Measurements from ENCODE around the gene ITK.

Gene ITK

GRCh38 chr5:157180374-157181264 lies at the start of gene ITK:
TSS of gene ITK (plus strand) at chr5:157180840. CDS start at chr5:157180978, 138 bp downstream.
- DNase-seq, result no peak
- Histone ChIP-seq H3K4me1 (no peaks in the 10 kb centered on the region), H3K36me3 (no peaks in the 10 kb centered on the region), H3K4me3 (no peak within 1 kb of the TSS), H3K27me3 (peaks cover 0 to 9% of the 10 kb centered on the region in 2 donors), H3K27ac (no peak within 1 kb of the TSS), H3K9me3 (no peaks in the 10 kb centered on the region)
- intact Hi-C loops (cut with DNase I; ENCODE audit: low total_unique reads), result no loop called here
- no peak for TF ChIP-seq CTCF (IDR thresholded peaks at IDR 0.05)

GRCh38 chr5:157130925-157131324 lies 49.7 kb upstream of the ITK start:
- Histone ChIP-seq H3K27me3 (no peaks in the 10 kb centered on the region), H3K9me3 (no peaks in the 10 kb centered on the region), H3K4me1 (no peaks in the 10 kb centered on the region), H3K4me3 (no peak overlapping the region), H3K36me3 (peaks cover 0 to 6% (median 0%) of the 10 kb centered on the region in 3 donors), H3K27ac (no peak overlapping the region)
- TF ChIP-seq CTCF (IDR thresholded peaks at IDR 0.05), result no peak
- intact Hi-C loops (cut with DNase I; ENCODE audit: low total_unique reads), result no loop called here
- DNase-seq, result no peak

- Histone ChIP-seq H3K4me3 (no peak overlapping the region), H3K36me3 (peaks cover 0 to 14% (median 3%) of the 10 kb centered on the region in 3 donors), H3K4me1 (no peaks in the 10 kb centered on the region), H3K9me3 (no peaks in the 10 kb centered on the region), H3K27me3 (no peaks in the 10 kb centered on the region), H3K27ac (no peak overlapping the region)
- DNase-seq, result no peak
- intact Hi-C loops (cut with DNase I; ENCODE audit: low total_unique reads), result no loop called here
- no peak for TF ChIP-seq CTCF (IDR thresholded peaks at IDR 0.05)
Measured at GRCh38 chr5:157132281-157132612, 48.4 kb upstream of the ITK start.

- no peak for DNase-seq
- no peak for TF ChIP-seq CTCF (IDR thresholded peaks at IDR 0.05)
- intact Hi-C loops (cut with DNase I; ENCODE audit: low total_unique reads), result no loop called here
- Histone ChIP-seq H3K4me1 (peaks cover 0 to 12% (median 11%) of the 10 kb centered on the region in 4 donors), H3K9me3 (no peaks in the 10 kb centered on the region), H3K36me3 (peaks cover 10 to 37% (median 13%) of the 10 kb centered on the region in 3 donors), H3K4me3 (no peak overlapping the region), H3K27me3 (no peaks in the 10 kb centered on the region), H3K27ac (no peak overlapping the region)
Measured at GRCh38 chr5:157137691-157138090, 42.9 kb upstream of the ITK start.

GRCh38 chr5:157142317-157143126 lies 38.1 kb upstream of the ITK start, which contains the start of gene MED7:
TSS of gene MED7 (minus strand) at chr5:157142865. CDS start at chr5:157139431, 3,434 bp downstream.
- no peak for TF ChIP-seq CTCF (IDR thresholded peaks at IDR 0.05)
- Histone ChIP-seq H3K36me3 (peaks cover 8 to 20% (median 10%) of the 10 kb centered on the region in 3 donors), H3K4me3 (peak within 1 kb of the TSS; percentile 83 to 96), H3K27me3 (no peaks in the 10 kb centered on the region), H3K9me3 (no peaks in the 10 kb centered on the region), H3K27ac (peak within 1 kb of the TSS; percentile 84 to 92), H3K4me1 (peaks cover 0 to 17% (median 12%) of the 10 kb centered on the region in 4 donors)
- peak; percentile 95 to 97 for DNase-seq
- intact Hi-C loops (cut with DNase I; ENCODE audit: low total_unique reads), result no loop called here

Data from tibial artery (tissue), 4 donors.